HepG2 (cell line): Measurements from ENCODE around the gene ACTR10. TPM values are rescaled to one million over a fixed set of nuclear protein-coding genes. Genes with fewer than 3 reads are reported as not detected.

Experiments used
- ATAC-seq: fragments of 200-7000 bp; cut with Tn5 transposase; 3 replicates; pipeline ENCODE4 v1.9.1; 2020; ENCODE audit warnings: mild to moderate bottlenecking, moderate library complexity
- BruUV-seq: library from RNA; stranded (reverse); fragments of 400-500 nt; replicated peaks from 2 replicates; lab custom pipeline; 2021; lab: Mats Ljungman, UMichigan
- CTCF ChIA-PET: fragments of 300-600 bp; formaldehyde crosslinking; extraction: SDS; loops from one replicate; lab custom pipeline; 2021; ENCODE audit warnings: low total read pairs, inconsistent platforms, low intra/inter-chr PET ratio; lab: Yijun Ruan, JAX
- POLR2A ChIA-PET: fragments of 350-600 bp; sonication (Branson Sonifier 250); formaldehyde crosslinking; loops from one replicate; lab custom pipeline; 2020; ENCODE audit warnings: antibody characterized with exemption, inconsistent platforms; lab: Yijun Ruan, JAX
- DNase-seq: peaks from one replicate; pipeline ENCODE4 v3.0.0-alpha.2; 2015; ENCODE audit warnings: low spot score
- FAIRE-seq: peaks from 3 replicates; lab custom pipeline; 2011; peaks lifted over from hg19 to GRCh38; lab: Jason Lieb, UNC
- H2AFZ ChIP-seq: one replicate; pipeline ENCODE4 v1.6.1; 2011; ENCODE audit warnings: low read length, inconsistent platforms
- H3K27ac ChIP-seq: fragments of 300-600 bp; 3 replicates; pipeline ENCODE4 v1.8.0; 2011; ENCODE audit warnings: mixed run types, mild to moderate bottlenecking, mixed read lengths, low read length, inconsistent platforms; ENCODE audit not compliant: insufficient read depth; ENCODE audit errors: extremely low read length
- H3K27me3 ChIP-seq, 2 experiments: fragments of 200-600 bp in 1 of 2; 2 replicates in 1 of 2; 3 replicates in 1 of 2; pipeline versions ENCODE4 v1.6.0 to v1.8.0; 2011; ENCODE audit warnings: low read length in 2 of 2, mild to moderate bottlenecking in 2 of 2, moderate library complexity in 2 of 2, inconsistent platforms in 1 of 2; ENCODE audit not compliant: insufficient read depth in 2 of 2, control insufficient read depth in 1 of 2
- H3K36me3 ChIP-seq, 2 experiments: fragments of 200-600 bp in 1 of 2; replicated peaks in 1 of 2; 2 replicates in 1 of 2; 3 replicates in 1 of 2; pipeline versions ENCODE4 v1.5.1 to v1.8.0; 2011; ENCODE audit warnings: low read length in 2 of 2, inconsistent platforms in 1 of 2; ENCODE audit not compliant: insufficient read depth in 2 of 2, control insufficient read depth in 1 of 2
- H3K4me1 ChIP-seq: 2 replicates; pipeline ENCODE4 v1.5.1; 2012; ENCODE audit warnings: low read length, inconsistent platforms; ENCODE audit not compliant: insufficient read depth
- H3K4me2 ChIP-seq: 2 replicates; pipeline ENCODE4 v1.6.0; 2011; ENCODE audit warnings: low read depth, low read length, inconsistent platforms
- H3K4me3 ChIP-seq, 3 experiments: fragments of 200-600 bp in 1 of 3; sonication (generic), shearing (Covaris generic) in 1 of 3; replicated peaks in 1 of 3; 2 replicates each; pipeline ENCODE4 v1.5.1; 2011 to 2016; ENCODE audit warnings: low read length in 3 of 3, inconsistent platforms in 2 of 3, low read depth in 2 of 3, mild to moderate bottlenecking in 2 of 3, control low read depth in 1 of 3, mixed read lengths in 1 of 3; ENCODE audit not compliant: insufficient read depth in 1 of 3
- H3K79me2 ChIP-seq: one replicate; pipeline ENCODE4 v1.6.1; 2011; ENCODE audit warnings: low read length, inconsistent platforms; ENCODE audit not compliant: insufficient read depth
- H3K9ac ChIP-seq: 2 replicates; pipeline ENCODE4 v1.6.0; 2011; ENCODE audit warnings: mild to moderate bottlenecking, low read depth, low read length, inconsistent platforms; ENCODE audit not compliant: insufficient read depth
- H3K9me3 ChIP-seq: 2 replicates; pipeline ENCODE4 v1.5.1; 2012; ENCODE audit warnings: mild to moderate bottlenecking, low read length
- H4K20me1 ChIP-seq: 2 replicates; pipeline ENCODE4 v1.6.0; 2011; ENCODE audit warnings: inconsistent platforms, mild to moderate bottlenecking, low read length, moderate library complexity; ENCODE audit not compliant: insufficient read depth
- CREB1 ChIP-seq, 2 experiments: fragments of 450-650 bp in 1 of 2; IDR thresholded peaks; 2 replicates each; pipeline ENCODE4 v1.6.1; 2016 to 2017; ENCODE audit warnings: control low read depth in 1 of 2, mild to moderate bottlenecking in 1 of 2, missing compliant biosample characterization in 1 of 2, missing genetic modification characterization in 1 of 2
- ELF1 ChIP-seq: sonication (generic); formaldehyde crosslinking; IDR thresholded peaks from 2 replicates; pipeline ENCODE4 v1.4.0; 2020; ENCODE audit warnings: missing genetic modification reagents
- MAF1 ChIP-seq: sonication (generic); formaldehyde crosslinking; IDR thresholded peaks from 2 replicates; pipeline ENCODE4 v1.5.0; 2020; ENCODE audit warnings: missing genetic modification reagents, borderline replicate concordance
- MTF1 ChIP-seq: sonication (generic); formaldehyde crosslinking; IDR thresholded peaks from 2 replicates; pipeline ENCODE4 v1.5.0; 2020; ENCODE audit warnings: missing genetic modification reagents
- PHB2 ChIP-seq: fragments of 450-650 bp; IDR thresholded peaks from 2 replicates; pipeline ENCODE4 v1.6.1; 2018; ENCODE audit not compliant: partially characterized antibody
- RBM22 ChIP-seq: fragments of 200-400 bp; formaldehyde crosslinking; optimal IDR thresholded peaks from 2 replicates; pipeline ENCODE3; 2017; ENCODE audit warnings: mild to moderate bottlenecking, low read length, moderate library complexity
- SMYD3 ChIP-seq: sonication (generic); formaldehyde crosslinking; IDR thresholded peaks from 2 replicates; pipeline ENCODE4 v1.8.1; 2023; ENCODE audit warnings: mild to moderate bottlenecking, missing genetic modification reagents
- TOE1 ChIP-seq: sonication (generic); formaldehyde crosslinking; IDR thresholded peaks from 2 replicates; pipeline ENCODE4 v1.4.0; 2020; ENCODE audit warnings: mild to moderate bottlenecking, missing genetic modification reagents
- XRCC5 ChIP-seq: fragments of 200-400 bp; formaldehyde crosslinking; optimal IDR thresholded peaks from 2 replicates; pipeline ENCODE3; 2017; ENCODE audit warnings: mild to moderate bottlenecking, low read length
- ZBTB20 ChIP-seq: sonication (generic); formaldehyde crosslinking; IDR thresholded peaks from 2 replicates; pipeline ENCODE4 v1.8.1; 2023; ENCODE audit warnings: missing genetic modification reagents, low read depth, mild to moderate bottlenecking, borderline replicate concordance
- ZNF160 ChIP-seq: sonication (generic); formaldehyde crosslinking; IDR thresholded peaks from 2 replicates; pipeline ENCODE4 v1.8.0; 2022; ENCODE audit warnings: mild to moderate bottlenecking, inconsistent platforms, missing genetic modification reagents
- ZNF331 ChIP-seq: sonication (generic); formaldehyde crosslinking; IDR thresholded peaks from 2 replicates; pipeline ENCODE4 v1.4.0; 2020; ENCODE audit warnings: missing genetic modification reagents
- ZNF350 ChIP-seq: sonication (generic); formaldehyde crosslinking; IDR thresholded peaks from 2 replicates; pipeline ENCODE4 v1.4.0; 2020; ENCODE audit warnings: mild to moderate bottlenecking, low read depth, missing genetic modification reagents, borderline replicate concordance
- ZNF382 ChIP-seq: sonication (generic); formaldehyde crosslinking; IDR thresholded peaks from 2 replicates; pipeline ENCODE4 v1.5.0; 2020; ENCODE audit warnings: missing genetic modification reagents, mild to moderate bottlenecking, borderline replicate concordance
- ZNF414 ChIP-seq: sonication (generic); formaldehyde crosslinking; IDR thresholded peaks from 2 replicates; pipeline ENCODE4 v1.5.0; 2020; ENCODE audit warnings: missing genetic modification reagents
- WGBS: methylation state at CpG from one replicate; pipeline ENCODE4 v1.1.6; 2017; ENCODE audit warnings: low lambda C conversion rate; 5-methylcytosine and 5-hydroxymethylcytosine counted together
- in situ Hi-C: cut with HindIII; loops from 2 replicates; pipeline ENCODE4 v1.10.0; 2017; ENCODE audit warnings: low pct_unique_long_range_greater_than_20kb; ENCODE audit not compliant: extremely low pct_ligation_motif_present
- intact Hi-C: fragments of 100-400 bp; cut with micrococcal nuclease; formaldehyde crosslinking; loops from one replicate; pipeline ENCODE4 v1.10.0; 2022; ENCODE audit not compliant: unreplicated experiment
- polyA plus RNA-seq, 8 experiments: library from polyadenylated mRNA; depleted of rRNA in 3 of 8; stranded (reverse) in 7 of 8; unstranded in 1 of 8; fragments of >200 nt; fragmentation: Illumina TruSeq in 4 of 8; extraction: Trizol in 4 of 8; gene quantifications; 2 replicates each; pipeline versions ENCODE4 v1.2.1 to v1.2.3, GENCODE V29; 2011 to 2016; ENCODE audit warnings: low read depth in 4 of 8, missing spikeins in 1 of 8, mixed read lengths in 1 of 8; ENCODE audit not compliant: insufficient read depth in 1 of 8
- total RNA-seq, 5 experiments: library from RNA; depleted of rRNA; stranded (reverse); fragments of >200 nt; fragmentation: Illumina TruSeq; extraction: Trizol; gene quantifications; 2 replicates each; pipeline ENCODE4 v1.2.3, GENCODE V29; 2016; ENCODE audit warnings: low read depth in 1 of 5
- TF ChIP-seq, protein P1 (sequence below): IDR thresholded peaks from 2 replicates; pipeline ENCODE4 v1.6.1; 2012; ENCODE audit warnings: inconsistent platforms
- TF ChIP-seq, protein P2 (sequence below): sonication (generic); formaldehyde crosslinking; IDR thresholded peaks from 2 replicates; pipeline ENCODE4 v1.5.0; 2020; ENCODE audit warnings: mild to moderate bottlenecking, low read depth, missing genetic modification reagents, borderline replicate concordance
- TF ChIP-seq, protein P3 (sequence below), 2 experiments: fragments of 450-650 bp in 1 of 2; sonication (generic) in 1 of 2; formaldehyde crosslinking; IDR thresholded peaks; 2 replicates each; pipeline versions ENCODE4 v1.5.0 to v1.8.0; 2020 to 2022; ENCODE audit warnings: mild to moderate bottlenecking in 1 of 2, missing genetic modification reagents in 1 of 2
- TF ChIP-seq, protein P4 (sequence below): sonication (generic); formaldehyde crosslinking; conservative IDR thresholded peaks from 2 replicates; pipeline ENCODE4 v1.5.0; 2020; ENCODE audit warnings: missing genetic modification reagents

ACTR10 gene
- total and polyA plus RNA-seq, 2 of the 13 experiments (the other 11 are each of a cell fraction or from before 2014, with no cell fraction given) = 30.0 to 41.3 TPM

DNA sequence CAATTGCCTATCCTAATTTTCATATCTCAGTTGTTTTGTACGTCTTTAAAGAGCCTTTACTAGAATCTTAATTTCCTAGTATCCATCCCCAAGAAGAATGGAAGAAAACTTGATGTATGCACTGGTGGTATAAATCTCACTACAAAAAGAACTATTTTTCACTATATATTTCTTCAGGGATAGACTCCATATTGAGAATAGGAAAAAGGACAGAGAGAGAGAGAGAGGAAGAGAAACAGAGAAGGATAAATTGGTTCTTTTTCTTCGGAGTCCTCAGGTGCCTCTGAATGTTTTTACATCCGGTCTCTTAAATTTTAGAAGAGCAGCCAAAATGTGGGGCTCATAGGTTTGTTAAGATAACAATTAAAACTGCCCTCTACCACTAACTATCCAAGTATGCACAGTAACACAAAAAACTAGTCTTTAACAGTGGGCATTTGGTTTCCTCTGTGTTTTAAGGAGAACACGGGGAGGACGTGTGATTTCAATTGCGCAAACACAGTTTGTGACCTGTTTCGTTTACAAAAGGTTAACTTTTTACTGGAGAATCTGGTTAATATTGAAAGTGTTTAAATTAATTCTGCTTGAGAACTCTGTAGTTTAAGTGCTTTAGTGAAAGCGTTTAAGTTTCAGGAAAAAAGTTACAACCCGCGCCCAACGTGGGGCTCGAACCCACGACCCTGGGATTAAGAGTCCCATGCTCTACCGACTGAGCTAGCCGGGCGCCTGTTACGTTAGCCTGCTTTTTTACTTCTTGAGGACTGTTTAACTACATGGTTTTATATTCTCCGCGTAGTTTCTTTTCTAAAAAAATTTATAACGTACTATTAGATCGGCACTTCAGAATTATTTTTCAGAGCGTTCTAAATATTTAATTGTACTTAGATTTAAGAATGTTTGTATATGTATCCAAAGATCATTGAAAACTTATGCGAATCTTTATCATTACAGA lies 39.6 kb downstream of the ACTR10 start:
- peak overlapping the region; percentile 77 for H2AFZ ChIP-seq
- FAIRE-seq (peak; percentile 40), ATAC-seq (peak; percentile 19), DNase-seq (peak; percentile 46)
- H3K36me3 ChIP-seq = no peaks in the 10 kb centered on the region
- H3K27me3 ChIP-seq = no peaks in the 10 kb centered on the region
- no TSS peak for BruUV-seq
- in situ Hi-C loops (no loop called here), intact Hi-C loops (no loop called here)
- H3K9ac ChIP-seq = peak overlapping the region; percentile 67
- H3K4me1 ChIP-seq = peaks cover 33% of the 10 kb centered on the region
- H3K27ac ChIP-seq = peak overlapping the region; percentile 51
- 13% methylated on average over 23 of the region's 23 CpGs for WGBS
- peak overlapping the region; percentile 67 to 83 (median 72) for H3K4me3 ChIP-seq
- ChIA-PET CTCF (no interaction called here), POLR2A (interaction anchor here (1.0 kb wide), 1 partner anchor 58 kb away, joined by 5 read pairs; the partner anchor contains the start of gene ARID4A)
- no peaks in the 10 kb centered on the region for H3K79me2 ChIP-seq
- no peaks in the 10 kb centered on the region for H4K20me1 ChIP-seq
- H3K4me2 ChIP-seq = peak overlapping the region; percentile 68
- H3K9me3 ChIP-seq = no peaks in the 10 kb centered on the region
- TF ChIP-seq TOE1 (CRISPR knock-in tag) (peak; percentile 83; the same call in 1 of the 2 replicates), ZNF160 (CRISPR knock-in tag) (no peak), RBM22 (peak; percentile 97), ZNF414 (0 out of 2 replicates have a peak, but pooled peaks have one; percentile 57), ZBTB20 (no peak), ZNF382 (CRISPR knock-in tag) (no peak), SMYD3 (CRISPR knock-in tag) (0 out of 2 replicates have a peak, but pooled peaks have one; percentile 19), MAF1 (CRISPR knock-in tag) (peak; percentile 98), XRCC5 (no peak), ZNF331 (CRISPR knock-in tag) (peak; percentile 87), MTF1 (CRISPR knock-in tag) (no peak), CREB1 (IDR thresholded peaks at IDR 0.05) (no peak), CREB1 (CRISPR knock-in tag; IDR thresholded peaks at IDR 0.05) (peak; percentile 53; the same call in 1 of the 2 replicates), ZNF350 (CRISPR knock-in tag) (peak; percentile 40; the same call in 1 of the 2 replicates), PHB2 (no peak), ELF1 (no peak)
- TF ChIP-seq, protein P1, sequence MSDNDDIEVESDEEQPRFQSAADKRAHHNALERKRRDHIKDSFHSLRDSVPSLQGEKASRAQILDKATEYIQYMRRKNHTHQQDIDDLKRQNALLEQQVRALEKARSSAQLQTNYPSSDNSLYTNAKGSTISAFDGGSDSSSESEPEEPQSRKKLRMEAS = 0 out of 2 replicates have a peak, but pooled peaks have one; percentile 19
- TF ChIP-seq, protein P2, sequence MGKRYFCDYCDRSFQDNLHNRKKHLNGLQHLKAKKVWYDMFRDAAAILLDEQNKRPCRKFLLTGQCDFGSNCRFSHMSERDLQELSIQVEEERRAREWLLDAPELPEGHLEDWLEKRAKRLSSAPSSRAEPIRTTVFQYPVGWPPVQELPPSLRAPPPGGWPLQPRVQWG (CRISPR knock-in tag) = no peak
- TF ChIP-seq, protein P3, sequence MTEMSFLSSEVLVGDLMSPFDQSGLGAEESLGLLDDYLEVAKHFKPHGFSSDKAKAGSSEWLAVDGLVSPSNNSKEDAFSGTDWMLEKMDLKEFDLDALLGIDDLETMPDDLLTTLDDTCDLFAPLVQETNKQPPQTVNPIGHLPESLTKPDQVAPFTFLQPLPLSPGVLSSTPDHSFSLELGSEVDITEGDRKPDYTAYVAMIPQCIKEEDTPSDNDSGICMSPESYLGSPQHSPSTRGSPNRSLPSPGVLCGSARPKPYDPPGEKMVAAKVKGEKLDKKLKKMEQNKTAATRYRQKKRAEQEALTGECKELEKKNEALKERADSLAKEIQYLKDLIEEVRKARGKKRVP (CRISPR knock-in tag; IDR thresholded peaks at IDR 0.05) = peak in 1 of 2 experiments; percentile 11; a peak in 1 of 4 replicates
- TF ChIP-seq, protein P4, sequence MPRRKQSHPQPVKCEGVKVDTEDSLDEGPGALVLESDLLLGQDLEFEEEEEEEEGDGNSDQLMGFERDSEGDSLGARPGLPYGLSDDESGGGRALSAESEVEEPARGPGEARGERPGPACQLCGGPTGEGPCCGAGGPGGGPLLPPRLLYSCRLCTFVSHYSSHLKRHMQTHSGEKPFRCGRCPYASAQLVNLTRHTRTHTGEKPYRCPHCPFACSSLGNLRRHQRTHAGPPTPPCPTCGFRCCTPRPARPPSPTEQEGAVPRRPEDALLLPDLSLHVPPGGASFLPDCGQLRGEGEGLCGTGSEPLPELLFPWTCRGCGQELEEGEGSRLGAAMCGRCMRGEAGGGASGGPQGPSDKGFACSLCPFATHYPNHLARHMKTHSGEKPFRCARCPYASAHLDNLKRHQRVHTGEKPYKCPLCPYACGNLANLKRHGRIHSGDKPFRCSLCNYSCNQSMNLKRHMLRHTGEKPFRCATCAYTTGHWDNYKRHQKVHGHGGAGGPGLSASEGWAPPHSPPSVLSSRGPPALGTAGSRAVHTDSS (CRISPR knock-in tag) = peak; percentile 84; the same call in 1 of the 2 replicates
